ENCODE measurements around the gene MPG. TPM values are rescaled to one million over a fixed set of nuclear protein-coding genes. Genes with fewer than 3 reads are reported as not detected.

MPG gene
- total RNA-seq (2022; extraction: Qiagen RNA extraction), result 61.1 to 77.6 TPM (median 76.5 TPM) in 5 replicates

GRCh38 chr16:77807-78443 lies at the start of gene MPG:
TSS of gene MPG (plus strand) at chr16:78225. CDS start at chr16:78310, 85 bp downstream.

GRCh38 chr16:53346-54236 lies 24.4 kb upstream of the MPG start, which contains the start of the genes POLR3K and SNRNP25:
TSS of gene POLR3K (minus strand) at chr16:53608. CDS start at chr16:53586, 22 bp downstream.
TSS of gene SNRNP25 (plus strand) at chr16:53828. CDS start at chr16:54017, 189 bp downstream.

GRCh38 chr16:72561-73548 lies 5.2 kb upstream of the MPG start, which contains the start of gene RHBDF1:
TSS of gene RHBDF1 (minus strand) at chr16:72631. CDS start at chr16:65015, 7,616 bp downstream.

Other genes starting within 250 kb of the MPG start
- 31.2 to 36.0 TPM (median 35.2 TPM) in 5 replicates for gene POLR3K, start 24.6 kb upstream of the MPG start, total RNA-seq (2022; extraction: Qiagen RNA extraction)
- 58.6 to 78.9 TPM (median 71.2 TPM) in 5 replicates for gene SNRNP25, start 24.4 kb upstream of the MPG start, total RNA-seq (2022; extraction: Qiagen RNA extraction)
- 18.9 to 30.3 TPM (median 28.2 TPM) in 5 replicates for gene RHBDF1, start 5.6 kb upstream of the MPG start, total RNA-seq (2022; extraction: Qiagen RNA extraction)
- gene NPRL3, start 60.4 kb downstream of the MPG start, total RNA-seq (2022; extraction: Qiagen RNA extraction), result 20.2 to 30.1 TPM (median 27.5 TPM) in 5 replicates
- 0.10 TPM in 1 of 5 replicates, not detected in the others for gene HBZ, start 74.4 kb downstream of the MPG start, total RNA-seq (2022; extraction: Qiagen RNA extraction)
- gene HBM, start 87.8 kb downstream of the MPG start, total RNA-seq (2022; extraction: Qiagen RNA extraction), result not detected in 5 replicates
- gene HBA2, start 94.7 kb downstream of the MPG start, total RNA-seq (2022; extraction: Qiagen RNA extraction), result 0.45 to 0.62 TPM in 2 of 5 replicates, not detected in the others
- 1.1 to 2.4 TPM (median 1.8 TPM) in 5 replicates for gene HBA1, start 98.5 kb downstream of the MPG start, total RNA-seq (2022; extraction: Qiagen RNA extraction)
- 4.5 to 8.0 TPM (median 7.3 TPM) in 5 replicates for gene HBQ1, start 102.2 kb downstream of the MPG start, total RNA-seq (2022; extraction: Qiagen RNA extraction)
- gene LUC7L, start 151.2 kb downstream of the MPG start, total RNA-seq (2022; extraction: Qiagen RNA extraction), result 40.3 to 50.6 TPM (median 43.6 TPM) in 5 replicates
- gene FAM234A, start 156.6 kb downstream of the MPG start, total RNA-seq (2022; extraction: Qiagen RNA extraction), result 43.7 to 49.1 TPM (median 49.0 TPM) in 5 replicates
- gene RGS11, start 197.7 kb downstream of the MPG start, total RNA-seq (2022; extraction: Qiagen RNA extraction), result 2.9 to 4.9 TPM (median 4.4 TPM) in 5 replicates
- 2.0 to 3.1 TPM (median 2.7 TPM) in 5 replicates for gene ARHGDIG, start 202.4 kb downstream of the MPG start, total RNA-seq (2022; extraction: Qiagen RNA extraction)
- gene PDIA2, start 204.9 kb downstream of the MPG start, total RNA-seq (2022; extraction: Qiagen RNA extraction), result 0.15 to 0.50 TPM (median 0.31 TPM) in 5 replicates

All from A549 treated with AZD2906 at 1 μM for 4 hours (cell line).